Measurements from ENCODE around the gene C22orf39. TPM values are rescaled to one million over a fixed set of nuclear protein-coding genes. Genes with fewer than 3 reads are reported as not detected.

The C22orf39 gene
- total and polyA plus RNA-seq, 10 of the 15 experiments (the other 5 are each of a cell fraction or from before 2014, with no cell fraction given): 6.7 to 47.0 (median 26.5) TPM

DNA sequence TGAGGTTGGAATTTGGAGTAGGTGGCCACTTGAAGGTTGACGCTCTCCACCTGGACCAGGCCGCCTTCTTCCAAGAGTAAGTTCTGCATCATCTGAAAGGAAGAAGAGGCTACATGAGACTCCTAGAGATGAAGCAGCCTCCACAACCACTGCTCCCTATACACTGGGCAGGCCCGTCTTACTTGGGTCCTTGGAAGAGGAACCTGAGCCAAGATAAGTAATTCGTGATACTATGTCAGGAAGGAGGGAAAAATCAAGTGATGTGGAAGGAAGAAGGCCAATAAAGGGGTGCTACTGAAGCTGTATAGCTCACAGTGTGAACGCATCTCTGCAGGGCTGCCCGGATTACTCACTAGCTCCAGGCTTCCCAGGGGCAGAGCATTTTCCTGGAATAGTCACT lies 20.4 kb upstream of the C22orf39 start:
- H3K9ac ChIP-seq (ENCODE audit: control insufficient read depth, insufficient read depth, low read length): no peak overlapping the region
- BruUV-seq (replicated peaks): no TSS peak
- in situ Hi-C loops (cut with MboI) (no loop called here), intact Hi-C loops (cut with micrococcal nuclease; ENCODE audit: unreplicated experiment) (no loop called here)
- H3K4me1 ChIP-seq (ENCODE audit: control insufficient read depth, insufficient read depth, low read length): no peaks in the 10 kb centered on the region
- peaks cover 41 to 42% of the 10 kb centered on the region in 2 experiments for H3K36me3 ChIP-seq (ENCODE audit: control insufficient read depth in 2 of 2, insufficient read depth in 2 of 2, low read length in 1 of 2)
- no peaks in the 10 kb centered on the region for H3K9me3 ChIP-seq (replicated peaks; ENCODE audit: control insufficient read depth, insufficient read depth, low read length)
- no peak overlapping the region for H3K4me2 ChIP-seq (ENCODE audit: control insufficient read depth, insufficient read depth)
- no peaks in the 10 kb centered on the region for H3K27me3 ChIP-seq (replicated peaks in 1 of 2; ENCODE audit: control insufficient read depth in 2 of 2, insufficient read depth in 2 of 2, low read length in 1 of 2)
- 98% methylated on average over 6 of the region's 6 CpGs for WGBS (ENCODE audit: insufficient coverage, insufficient replicate concordance, low lambda C conversion rate, missing lambda C conversion rate)
- H3K4me3 ChIP-seq: no peak overlapping the region
- ATAC-seq (no peak), FAIRE-seq (no peak), DNase-seq (ENCODE audit: low read depth, low spot score) (no peak)
- H3K27ac ChIP-seq (ENCODE audit: control insufficient read depth, insufficient read depth): no peak overlapping the region
- H3K79me2 ChIP-seq (ENCODE audit: control insufficient read depth, insufficient read depth, low read length): no peaks in the 10 kb centered on the region; the same call in 1 of the 2 replicates
- CTCF ChIA-PET: no interaction called here
- peaks cover 2% of the 10 kb centered on the region; the same call in 1 of the 2 replicates for H4K20me1 ChIP-seq (ENCODE audit: control insufficient read depth, insufficient read depth)
- POLR2A ChIA-PET: no interaction called here
- H2AFZ ChIP-seq (ENCODE audit: control insufficient read depth, low read depth, low read length): no peak overlapping the region
- RAD21 ChIA-PET (ENCODE audit: unreplicated experiment): no interaction called here
- TF ChIP-seq PAX5 (IDR thresholded peaks at IDR 0.05; ENCODE audit: borderline replicate concordance, low read depth, low read length): no peak
- no peak for TF ChIP-seq GATAD2B (conservative IDR thresholded peaks at IDR 0.05; ENCODE audit: low read depth)
- no peak for TF ChIP-seq SKIL (IDR thresholded peaks at IDR 0.05; ENCODE audit: low read depth, poor library complexity, severe bottlenecking)
- TF ChIP-seq RAD21 (IDR thresholded peaks at IDR 0.05; ENCODE audit: insufficient read depth, low read depth, low read length): no peak
- TF ChIP-seq TAF1 (IDR thresholded peaks at IDR 0.05; ENCODE audit: borderline replicate concordance, low read depth, low read length): no peak
- TF ChIP-seq JUND (IDR thresholded peaks at IDR 0.05; ENCODE audit: low read depth, low read length): no peak
- TF ChIP-seq GABPA (IDR thresholded peaks at IDR 0.05; ENCODE audit: low read depth): no peak
- TF ChIP-seq NFIC (IDR thresholded peaks at IDR 0.05; ENCODE audit: low read depth, low read length): no peak
- no peak for TF ChIP-seq NKRF (conservative IDR thresholded peaks at IDR 0.05)
- TF ChIP-seq POU2F2 (IDR thresholded peaks at IDR 0.05; ENCODE audit: borderline replicate concordance, low read depth, low read length): no peak
- TF ChIP-seq SREBF2 (IDR thresholded peaks at IDR 0.05; ENCODE audit: low read length): no peak
- no peak for TF ChIP-seq POLR2AphosphoS5 (IDR thresholded peaks at IDR 0.05; ENCODE audit: low read length)
- no peak for TF ChIP-seq FOXK2 (IDR thresholded peaks at IDR 0.05)
- TF ChIP-seq HDAC6 (IDR thresholded peaks at IDR 0.05; ENCODE audit: unreplicated experiment): no peak
- TF ChIP-seq ZNF622 (IDR thresholded peaks at IDR 0.05): no peak
- SMC1A ChIA-PET (ENCODE audit: uncharacterized antibody, unreplicated experiment): no interaction called here
